ENCODE results near the gene CRCP.

- TF ChIP-seq, protein P1, sequence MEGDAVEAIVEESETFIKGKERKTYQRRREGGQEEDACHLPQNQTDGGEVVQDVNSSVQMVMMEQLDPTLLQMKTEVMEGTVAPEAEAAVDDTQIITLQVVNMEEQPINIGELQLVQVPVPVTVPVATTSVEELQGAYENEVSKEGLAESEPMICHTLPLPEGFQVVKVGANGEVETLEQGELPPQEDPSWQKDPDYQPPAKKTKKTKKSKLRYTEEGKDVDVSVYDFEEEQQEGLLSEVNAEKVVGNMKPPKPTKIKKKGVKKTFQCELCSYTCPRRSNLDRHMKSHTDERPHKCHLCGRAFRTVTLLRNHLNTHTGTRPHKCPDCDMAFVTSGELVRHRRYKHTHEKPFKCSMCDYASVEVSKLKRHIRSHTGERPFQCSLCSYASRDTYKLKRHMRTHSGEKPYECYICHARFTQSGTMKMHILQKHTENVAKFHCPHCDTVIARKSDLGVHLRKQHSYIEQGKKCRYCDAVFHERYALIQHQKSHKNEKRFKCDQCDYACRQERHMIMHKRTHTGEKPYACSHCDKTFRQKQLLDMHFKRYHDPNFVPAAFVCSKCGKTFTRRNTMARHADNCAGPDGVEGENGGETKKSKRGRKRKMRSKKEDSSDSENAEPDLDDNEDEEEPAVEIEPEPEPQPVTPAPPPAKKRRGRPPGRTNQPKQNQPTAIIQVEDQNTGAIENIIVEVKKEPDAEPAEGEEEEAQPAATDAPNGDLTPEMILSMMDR (IDR thresholded peaks at IDR 0.05) = no peak
- TF ChIP-seq POLR2AphosphoS5 (IDR thresholded peaks at IDR 0.05) = no peak
- no peak for TF ChIP-seq POLR2A (IDR thresholded peaks at IDR 0.05)
These were observed 42.4 kb downstream of the CRCP start for GRCh38 chr7:66157060-66157459.

Measured in transverse colon (tissue), 4 donors.